Measurements from ENCODE around the gene APBA2. TPM values are rescaled to one million over a fixed set of nuclear protein-coding genes. Genes with fewer than 3 reads are reported as not detected.

Gene APBA2
- total RNA-seq, 2 experiments from 2014 or later = 30.8 to 32.0 TPM

DNA sequence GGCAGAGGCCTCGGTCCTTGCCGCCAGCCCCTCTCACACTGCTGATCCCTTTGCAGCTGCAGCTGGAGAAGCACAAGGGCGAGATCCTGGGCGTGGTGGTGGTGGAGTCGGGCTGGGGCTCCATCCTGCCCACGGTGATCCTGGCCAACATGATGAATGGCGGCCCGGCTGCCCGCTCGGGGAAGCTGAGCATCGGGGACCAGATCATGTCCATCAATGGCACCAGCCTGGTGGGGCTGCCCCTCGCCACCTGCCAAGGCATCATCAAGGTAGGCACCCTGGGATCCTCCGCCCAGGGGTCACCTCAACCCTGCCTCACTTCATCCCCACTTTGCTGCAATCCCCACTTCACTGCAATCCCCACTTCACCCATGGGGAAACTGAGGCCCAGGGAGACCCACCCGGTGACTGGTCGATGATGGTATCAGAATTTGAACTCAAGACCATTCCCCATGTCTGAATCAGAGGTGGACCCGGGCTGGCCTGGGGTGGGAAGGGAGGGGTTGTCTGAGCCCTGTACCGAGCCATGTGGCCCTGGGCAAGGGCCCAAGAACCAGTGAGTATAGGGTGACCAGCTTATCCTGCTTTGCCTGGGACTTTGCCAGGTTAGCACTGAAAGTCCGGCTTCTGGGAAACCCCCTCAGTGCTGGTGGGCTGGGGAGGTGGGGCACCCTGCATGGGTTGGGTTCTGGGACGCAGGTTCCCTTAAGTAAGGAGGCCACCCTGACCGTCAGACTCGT, 220.9 kb downstream of the APBA2 start:
- Mint-ChIP-seq H3K27me3 (no peaks in the 10 kb centered on the region), H3K27ac (no peak overlapping the region), H3K4me3 (no peak overlapping the region), H3K36me3 (ENCODE audit: low read depth) (peaks cover 7% of the 10 kb centered on the region), H3K4me1 (ENCODE audit: low read depth) (peaks cover 5% of the 10 kb centered on the region), H3K9me3 (no peaks in the 10 kb centered on the region)
- ChIA-PET CTCF (interaction anchor here (5.1 kb wide), 1 partner anchor 15 kb away, joined by 90 read pairs; no protein-coding TSS in a partner anchor), POLR2A (no interaction called here)
- intact Hi-C loops (cut with micrococcal nuclease) = no loop called here
- ATAC-seq (no peak), DNase-seq (no peak)
- TF ChIP-seq, protein P1, sequence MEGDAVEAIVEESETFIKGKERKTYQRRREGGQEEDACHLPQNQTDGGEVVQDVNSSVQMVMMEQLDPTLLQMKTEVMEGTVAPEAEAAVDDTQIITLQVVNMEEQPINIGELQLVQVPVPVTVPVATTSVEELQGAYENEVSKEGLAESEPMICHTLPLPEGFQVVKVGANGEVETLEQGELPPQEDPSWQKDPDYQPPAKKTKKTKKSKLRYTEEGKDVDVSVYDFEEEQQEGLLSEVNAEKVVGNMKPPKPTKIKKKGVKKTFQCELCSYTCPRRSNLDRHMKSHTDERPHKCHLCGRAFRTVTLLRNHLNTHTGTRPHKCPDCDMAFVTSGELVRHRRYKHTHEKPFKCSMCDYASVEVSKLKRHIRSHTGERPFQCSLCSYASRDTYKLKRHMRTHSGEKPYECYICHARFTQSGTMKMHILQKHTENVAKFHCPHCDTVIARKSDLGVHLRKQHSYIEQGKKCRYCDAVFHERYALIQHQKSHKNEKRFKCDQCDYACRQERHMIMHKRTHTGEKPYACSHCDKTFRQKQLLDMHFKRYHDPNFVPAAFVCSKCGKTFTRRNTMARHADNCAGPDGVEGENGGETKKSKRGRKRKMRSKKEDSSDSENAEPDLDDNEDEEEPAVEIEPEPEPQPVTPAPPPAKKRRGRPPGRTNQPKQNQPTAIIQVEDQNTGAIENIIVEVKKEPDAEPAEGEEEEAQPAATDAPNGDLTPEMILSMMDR (IDR thresholded peaks at IDR 0.05) = no peak

DNA sequence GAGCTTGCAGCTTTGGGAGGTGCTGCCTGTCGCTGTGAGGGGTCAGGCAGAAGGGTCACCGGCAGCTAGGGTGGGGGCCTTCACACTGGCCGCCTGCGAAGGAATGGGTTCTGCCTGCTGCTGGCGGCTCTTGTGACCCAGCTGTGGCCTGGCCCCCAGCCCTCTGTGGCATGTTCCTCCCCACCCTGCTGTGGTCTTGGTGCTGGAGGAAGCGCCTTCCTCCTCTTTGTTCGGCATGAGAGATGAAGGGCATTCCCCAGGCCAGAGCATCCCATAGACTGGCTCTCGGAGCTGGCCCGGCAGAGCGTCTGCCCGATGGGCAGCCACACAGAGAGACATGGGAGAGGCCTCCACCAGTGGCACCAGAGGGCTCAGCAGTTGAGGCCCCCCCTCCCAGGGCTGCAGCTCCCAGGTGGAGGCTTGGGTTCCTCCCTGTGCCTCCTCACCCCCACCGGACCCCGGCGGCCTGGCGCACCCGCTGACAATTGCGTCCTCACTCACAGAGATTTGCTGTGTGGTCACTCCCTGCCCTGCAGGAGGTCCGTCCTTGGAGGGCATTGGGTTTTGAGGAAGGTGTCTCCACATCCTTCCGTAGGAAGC, 221.6 kb downstream of the APBA2 start:
- H3K27me3 Mint-ChIP-seq = no peaks in the 10 kb centered on the region
- no peaks in the 10 kb centered on the region for H3K9me3 Mint-ChIP-seq
- POLR2A ChIA-PET = no interaction called here
- no peak overlapping the region for H3K4me3 Mint-ChIP-seq
- H3K36me3 Mint-ChIP-seq (ENCODE audit: low read depth) = peaks cover 4% of the 10 kb centered on the region
- TF ChIP-seq, protein P1 (IDR thresholded peaks at IDR 0.05) = no peak
- intact Hi-C loops (cut with micrococcal nuclease) = no loop called here
- ATAC-seq (no peak), DNase-seq (no peak)
- no peak overlapping the region for H3K27ac Mint-ChIP-seq
- CTCF ChIA-PET = no interaction called here
- H3K4me1 Mint-ChIP-seq (ENCODE audit: low read depth) = peaks cover 3% of the 10 kb centered on the region

DNA sequence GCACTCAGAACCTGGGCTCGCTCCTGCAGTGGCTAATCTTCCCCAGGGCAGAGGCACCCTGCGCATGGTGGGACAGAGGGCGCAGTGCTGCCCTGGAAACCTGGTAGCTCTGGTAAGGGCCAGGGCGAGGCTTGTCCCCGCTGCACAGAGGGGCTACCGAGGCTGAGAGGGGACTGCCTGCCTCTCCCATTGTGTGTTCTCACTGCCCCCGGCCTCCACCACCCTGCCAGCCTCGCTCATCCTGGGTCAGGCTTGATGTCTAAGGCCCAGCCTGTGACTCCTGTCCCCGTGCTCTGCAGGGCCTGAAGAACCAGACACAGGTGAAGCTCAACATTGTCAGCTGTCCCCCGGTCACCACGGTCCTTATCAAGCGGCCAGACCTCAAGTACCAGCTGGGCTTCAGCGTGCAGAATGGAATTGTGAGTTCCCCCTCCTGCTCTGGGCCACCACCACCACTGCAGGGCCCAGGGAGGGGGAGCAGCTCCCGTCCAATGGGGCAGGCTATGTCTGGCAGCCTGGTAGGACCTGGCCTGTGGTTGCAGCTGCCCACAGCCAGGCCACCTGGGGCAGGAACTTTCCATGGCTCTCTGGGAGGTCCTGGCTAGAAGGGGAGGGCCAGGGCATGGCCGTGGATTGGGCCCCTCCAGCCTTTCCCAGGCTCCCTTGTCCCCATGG, 222.3 kb downstream of the APBA2 start:
- intact Hi-C loops (cut with micrococcal nuclease) = no loop called here
- TF ChIP-seq, protein P1 (IDR thresholded peaks at IDR 0.05) = no peak
- peaks cover 3% of the 10 kb centered on the region for H3K4me1 Mint-ChIP-seq (ENCODE audit: low read depth)
- H3K27me3 Mint-ChIP-seq = no peaks in the 10 kb centered on the region
- no peak overlapping the region for H3K27ac Mint-ChIP-seq
- CTCF ChIA-PET = no interaction called here
- no peaks in the 10 kb centered on the region for H3K9me3 Mint-ChIP-seq
- H3K36me3 Mint-ChIP-seq (ENCODE audit: low read depth) = no peaks in the 10 kb centered on the region
- H3K4me3 Mint-ChIP-seq = no peak overlapping the region
- POLR2A ChIA-PET = no interaction called here
- ATAC-seq (no peak), DNase-seq (no peak)

DNA sequence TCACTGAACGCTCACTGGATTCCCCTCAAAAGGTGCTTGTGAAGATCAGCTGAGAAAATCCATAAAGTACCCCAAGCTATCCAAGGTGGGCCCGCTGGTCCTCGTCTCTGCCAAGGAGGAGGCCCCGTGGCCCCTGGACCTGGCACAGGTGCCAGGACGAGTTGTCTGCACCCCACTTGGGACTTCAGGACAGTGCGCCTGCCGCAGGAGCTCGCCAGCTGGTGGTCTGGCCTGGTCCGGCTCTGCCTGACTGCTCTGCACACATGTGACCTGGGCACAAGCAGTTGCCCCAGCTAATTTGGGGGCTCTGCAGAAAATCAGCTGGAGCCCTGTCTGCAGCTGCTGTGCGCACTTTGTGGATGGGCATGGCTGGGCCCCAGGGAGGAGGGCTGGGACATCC, 224.0 kb downstream of the APBA2 start:
- no peak for DNase-seq
- CTCF ChIA-PET = no interaction called here
- Mint-ChIP-seq H3K27me3 (no peaks in the 10 kb centered on the region), H3K4me1 (ENCODE audit: low read depth) (peaks cover 13% of the 10 kb centered on the region), H3K36me3 (ENCODE audit: low read depth) (peaks cover 2% of the 10 kb centered on the region), H3K9me3 (no peaks in the 10 kb centered on the region), H3K4me3 (no peak overlapping the region), H3K27ac (no peak overlapping the region)
- intact Hi-C loops (cut with micrococcal nuclease) = no loop called here
- TF ChIP-seq, protein P1 (IDR thresholded peaks at IDR 0.05) = no peak
- ATAC-seq = no peak
- POLR2A ChIA-PET = interaction anchor here (1.0 kb wide), 1 partner anchor 12 kb away, joined by 5 read pairs; no protein-coding TSS in a partner anchor

DNA sequence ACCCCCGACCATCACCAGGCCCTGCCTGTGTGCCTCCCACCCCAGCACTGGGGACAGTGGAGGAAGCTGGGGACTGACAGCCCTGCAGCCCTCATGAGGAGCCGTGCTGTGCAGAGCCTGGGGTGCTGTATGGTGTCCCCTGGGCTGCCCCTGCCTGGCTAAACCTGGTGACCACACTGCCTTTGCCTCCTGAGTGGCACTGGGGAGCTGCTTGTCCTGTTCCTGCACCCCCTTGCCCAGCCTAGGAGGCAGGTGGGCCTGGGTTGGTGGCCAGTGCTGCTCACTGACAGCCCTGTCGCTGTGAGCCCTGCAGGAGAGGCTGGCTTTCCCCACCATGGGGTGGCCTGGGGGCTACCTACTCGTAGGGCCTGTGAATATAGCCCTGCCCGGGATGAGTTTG, 224.4 kb downstream of the APBA2 start:
- Mint-ChIP-seq H3K9me3 (no peaks in the 10 kb centered on the region), H3K27ac (no peak overlapping the region), H3K27me3 (no peaks in the 10 kb centered on the region), H3K4me3 (no peak overlapping the region), H3K36me3 (ENCODE audit: low read depth) (peaks cover 2% of the 10 kb centered on the region), H3K4me1 (ENCODE audit: low read depth) (peaks cover 14% of the 10 kb centered on the region)
- ATAC-seq (no peak), DNase-seq (no peak)
- ChIA-PET CTCF (no interaction called here), POLR2A (interaction anchor here (0.6 to 1.0 kb wide), 2 partner anchors 12 to 33 kb away, joined by 3 to 5 read pairs; no protein-coding TSS in a partner anchor)
- TF ChIP-seq, protein P1 (IDR thresholded peaks at IDR 0.05) = no peak
- intact Hi-C loops (cut with micrococcal nuclease) = no loop called here
